ENCODE measurements around the gene TBCK.

The TBCK gene

GRCh38 chr4:105994841-105995501 is 321.0 kb downstream of the TBCK start:
- Histone ChIP-seq H3K9ac (ENCODE audit: low read length) (no peak overlapping the region), H3K4me1 (ENCODE audit: control insufficient read depth, low read depth, low read length) (no peaks in the 10 kb centered on the region), H3K4me2 (ENCODE audit: low read length) (no peak overlapping the region), H3K23ac (ENCODE audit: low read length) (no peak overlapping the region), H4K5ac (ENCODE audit: low read length) (no peak overlapping the region), H3K36me3 (ENCODE audit: control insufficient read depth, insufficient read depth, low read length) (no peaks in the 10 kb centered on the region), H2BK15ac (replicated peaks; ENCODE audit: low read depth) (no peak overlapping the region), H2AK5ac (ENCODE audit: low read length) (no peak overlapping the region), H2BK120ac (ENCODE audit: low read depth, low read length) (no peak overlapping the region), H3K27ac (ENCODE audit: low read depth, low read length) (no peak overlapping the region), H3K18ac (ENCODE audit: low read length) (no peak overlapping the region), H2BK5ac (ENCODE audit: low read length) (no peak overlapping the region), H3K4ac (ENCODE audit: low read depth, low read length) (no peak overlapping the region), H4K8ac (ENCODE audit: low read depth, low read length) (no peak overlapping the region), H3K56ac (ENCODE audit: low read length) (no peak overlapping the region), H3K27me3 (ENCODE audit: insufficient read depth, low read length, poor library complexity) (no peaks in the 10 kb centered on the region), H3K4me3 (ENCODE audit: low read length) (no peak overlapping the region), H3K79me2 (ENCODE audit: control insufficient read depth, insufficient read depth, low read length) (no peaks in the 10 kb centered on the region), H3K79me1 (ENCODE audit: low read length) (no peaks in the 10 kb centered on the region)
- no CpG with 5 or more reads among the region's 5 CpGs for WGBS (ENCODE audit: extremely low coverage, insufficient coverage, low lambda C conversion rate)
- DNase-seq = no peak

GRCh38 chr4:105994061-105994460 is 321.9 kb downstream of the TBCK start:
- Histone ChIP-seq H2BK120ac (ENCODE audit: low read depth, low read length) (no peak overlapping the region), H2BK15ac (replicated peaks; ENCODE audit: low read depth) (no peak overlapping the region), H3K23ac (ENCODE audit: low read length) (no peak overlapping the region), H3K4me3 (ENCODE audit: low read length) (no peak overlapping the region), H3K4me2 (ENCODE audit: low read length) (no peak overlapping the region), H3K27ac (ENCODE audit: low read depth, low read length) (no peak overlapping the region), H3K36me3 (ENCODE audit: control insufficient read depth, insufficient read depth, low read length) (no peaks in the 10 kb centered on the region), H4K8ac (ENCODE audit: low read depth, low read length) (no peak overlapping the region), H3K4ac (ENCODE audit: low read depth, low read length) (no peak overlapping the region), H3K56ac (ENCODE audit: low read length) (no peak overlapping the region), H3K4me1 (ENCODE audit: control insufficient read depth, low read depth, low read length) (no peaks in the 10 kb centered on the region), H3K18ac (ENCODE audit: low read length) (no peak overlapping the region), H2AK5ac (ENCODE audit: low read length) (no peak overlapping the region), H3K79me2 (ENCODE audit: control insufficient read depth, insufficient read depth, low read length) (no peaks in the 10 kb centered on the region), H3K27me3 (ENCODE audit: insufficient read depth, low read length, poor library complexity) (no peaks in the 10 kb centered on the region), H4K5ac (ENCODE audit: low read length) (no peak overlapping the region), H2BK5ac (ENCODE audit: low read length) (no peak overlapping the region), H3K79me1 (ENCODE audit: low read length) (no peaks in the 10 kb centered on the region), H3K9ac (ENCODE audit: low read length) (no peak overlapping the region)
- no CpG with 5 or more reads among the region's 6 CpGs for WGBS (ENCODE audit: extremely low coverage, insufficient coverage, low lambda C conversion rate)
- no peak for DNase-seq

GRCh38 chr4:105992641-105993305 is 323.2 kb downstream of the TBCK start:
- no peak overlapping the region for H3K27ac ChIP-seq (ENCODE audit: low read depth, low read length)
- no peak overlapping the region for H3K23ac ChIP-seq (ENCODE audit: low read length)
- no peak overlapping the region for H3K4ac ChIP-seq (ENCODE audit: low read depth, low read length)
- no peaks in the 10 kb centered on the region for H3K79me1 ChIP-seq (ENCODE audit: low read length)
- no peak overlapping the region for H2BK120ac ChIP-seq (ENCODE audit: low read depth, low read length)
- H4K5ac ChIP-seq (ENCODE audit: low read length) = no peak overlapping the region
- H2BK15ac ChIP-seq (replicated peaks; ENCODE audit: low read depth) = no peak overlapping the region
- no peak overlapping the region for H3K4me2 ChIP-seq (ENCODE audit: low read length)
- WGBS (ENCODE audit: extremely low coverage, insufficient coverage, low lambda C conversion rate) = no CpG with 5 or more reads among the region's 2 CpGs
- H4K8ac ChIP-seq (ENCODE audit: low read depth, low read length) = no peak overlapping the region
- H3K36me3 ChIP-seq (ENCODE audit: control insufficient read depth, insufficient read depth, low read length) = no peaks in the 10 kb centered on the region
- no peak overlapping the region for H3K4me3 ChIP-seq (ENCODE audit: low read length)
- no peak overlapping the region for H2AK5ac ChIP-seq (ENCODE audit: low read length)
- no peak for DNase-seq
- no peaks in the 10 kb centered on the region for H3K27me3 ChIP-seq (ENCODE audit: insufficient read depth, low read length, poor library complexity)
- no peaks in the 10 kb centered on the region for H3K4me1 ChIP-seq (ENCODE audit: control insufficient read depth, low read depth, low read length)
- H2BK5ac ChIP-seq (ENCODE audit: low read length) = no peak overlapping the region
- no peak overlapping the region for H3K9ac ChIP-seq (ENCODE audit: low read length)
- no peak overlapping the region for H3K18ac ChIP-seq (ENCODE audit: low read length)
- H3K56ac ChIP-seq (ENCODE audit: low read length) = no peak overlapping the region
- H3K79me2 ChIP-seq (ENCODE audit: control insufficient read depth, insufficient read depth, low read length) = no peaks in the 10 kb centered on the region

- Histone ChIP-seq H3K27me3 (ENCODE audit: insufficient read depth, low read length, poor library complexity) (no peaks in the 10 kb centered on the region), H4K5ac (ENCODE audit: low read length) (no peak overlapping the region), H3K79me1 (ENCODE audit: low read length) (no peaks in the 10 kb centered on the region), H3K4me1 (ENCODE audit: control insufficient read depth, low read depth, low read length) (no peaks in the 10 kb centered on the region), H2AK5ac (ENCODE audit: low read length) (no peak overlapping the region), H3K27ac (ENCODE audit: low read depth, low read length) (no peak overlapping the region), H3K4me3 (ENCODE audit: low read length) (no peak overlapping the region), H3K9ac (ENCODE audit: low read length) (no peak overlapping the region), H3K36me3 (ENCODE audit: control insufficient read depth, insufficient read depth, low read length) (no peaks in the 10 kb centered on the region), H3K23ac (ENCODE audit: low read length) (no peak overlapping the region), H3K4ac (ENCODE audit: low read depth, low read length) (no peak overlapping the region), H3K79me2 (ENCODE audit: control insufficient read depth, insufficient read depth, low read length) (no peaks in the 10 kb centered on the region), H2BK5ac (ENCODE audit: low read length) (no peak overlapping the region), H3K18ac (ENCODE audit: low read length) (no peak overlapping the region), H2BK15ac (replicated peaks; ENCODE audit: low read depth) (no peak overlapping the region), H4K8ac (ENCODE audit: low read depth, low read length) (no peak overlapping the region), H3K4me2 (ENCODE audit: low read length) (no peak overlapping the region), H3K56ac (ENCODE audit: low read length) (no peak overlapping the region), H2BK120ac (ENCODE audit: low read depth, low read length) (no peak overlapping the region)
- no peak for DNase-seq
- no CpG with 5 or more reads among the region's 8 CpGs for WGBS (ENCODE audit: extremely low coverage, insufficient coverage, low lambda C conversion rate)
Observed at GRCh38 chr4:105991726-105992125, 324.3 kb downstream of the TBCK start.

Data from mesendoderm (in vitro differentiated cells).